ENCODE results near the gene SPAG5. TPM values are rescaled to one million over a fixed set of nuclear protein-coding genes. Genes with fewer than 3 reads are reported as not detected.

SPAG5 gene
- total and polyA plus RNA-seq, 9 of the 15 experiments (the other 6 are each of a cell fraction or from before 2014, with no cell fraction given), result 94.4 to 286 (median 151) TPM

DNA sequence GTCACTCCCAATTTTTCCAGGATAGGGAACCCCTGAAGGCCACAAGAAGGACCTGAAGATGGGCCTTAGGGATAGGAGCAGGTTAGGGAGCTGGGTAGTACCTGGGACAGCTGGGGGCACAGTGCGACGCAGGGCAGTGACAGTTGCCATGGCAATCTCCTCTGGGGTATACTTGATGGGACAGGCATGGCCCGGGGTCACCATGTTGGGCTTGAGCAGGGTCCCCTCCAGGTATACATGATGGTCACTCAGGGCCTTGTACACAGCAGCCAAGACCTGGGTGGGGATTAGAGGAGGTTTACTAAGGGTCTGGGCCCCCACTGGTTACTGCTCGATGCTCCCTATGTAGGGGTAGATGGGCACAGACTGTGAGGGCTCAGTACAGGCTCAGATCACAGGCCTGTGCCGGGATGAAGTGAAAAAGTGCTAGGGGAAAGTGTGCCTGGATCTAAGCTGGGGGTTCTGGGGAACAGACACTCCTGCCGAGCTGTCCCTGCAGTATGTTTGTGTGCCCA, 24.8 kb downstream of the SPAG5 start:
- WGBS (ENCODE audit: insufficient coverage, low coverage, missing lambda C conversion rate), result 80% methylated on average over 6 of the region's 6 CpGs
- H2AFZ ChIP-seq (ENCODE audit: low read depth, low read length), result no peak overlapping the region
- H3K79me2 ChIP-seq (ENCODE audit: control insufficient read depth, insufficient read depth, low read length), result peaks cover 51% of the 10 kb centered on the region
- TF ChIP-seq THRA (IDR thresholded peaks at IDR 0.05) (no peak), HNRNPUL1 (IDR thresholded peaks at IDR 0.05; ENCODE audit: low read length) (no peak)
- TF ChIP-seq, protein P1, sequence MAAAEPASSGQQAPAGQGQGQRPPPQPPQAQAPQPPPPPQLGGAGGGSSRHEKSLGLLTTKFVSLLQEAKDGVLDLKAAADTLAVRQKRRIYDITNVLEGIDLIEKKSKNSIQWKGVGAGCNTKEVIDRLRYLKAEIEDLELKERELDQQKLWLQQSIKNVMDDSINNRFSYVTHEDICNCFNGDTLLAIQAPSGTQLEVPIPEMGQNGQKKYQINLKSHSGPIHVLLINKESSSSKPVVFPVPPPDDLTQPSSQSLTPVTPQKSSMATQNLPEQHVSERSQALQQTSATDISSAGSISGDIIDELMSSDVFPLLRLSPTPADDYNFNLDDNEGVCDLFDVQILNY (CRISPR knock-in tag; IDR thresholded peaks at IDR 0.05), result no peak
- TF ChIP-seq, protein P2, sequence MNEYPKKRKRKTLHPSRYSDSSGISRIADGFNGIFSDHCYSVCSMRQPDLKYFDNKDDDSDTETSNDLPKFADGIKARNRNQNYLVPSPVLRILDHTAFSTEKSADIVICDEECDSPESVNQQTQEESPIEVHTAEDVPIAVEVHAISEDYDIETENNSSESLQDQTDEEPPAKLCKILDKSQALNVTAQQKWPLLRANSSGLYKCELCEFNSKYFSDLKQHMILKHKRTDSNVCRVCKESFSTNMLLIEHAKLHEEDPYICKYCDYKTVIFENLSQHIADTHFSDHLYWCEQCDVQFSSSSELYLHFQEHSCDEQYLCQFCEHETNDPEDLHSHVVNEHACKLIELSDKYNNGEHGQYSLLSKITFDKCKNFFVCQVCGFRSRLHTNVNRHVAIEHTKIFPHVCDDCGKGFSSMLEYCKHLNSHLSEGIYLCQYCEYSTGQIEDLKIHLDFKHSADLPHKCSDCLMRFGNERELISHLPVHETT (CRISPR knock-in tag; conservative IDR thresholded peaks at IDR 0.05 in 1 of 2, IDR thresholded peaks at IDR 0.05 in 1 of 2), result no peak
- ATAC-seq (no peak), FAIRE-seq (no peak), DNase-seq (ENCODE audit: extremely low read depth in 1 of 4, low spot score in 3 of 4) (no peak)
- H3K9me3 ChIP-seq (replicated peaks; ENCODE audit: control insufficient read depth, insufficient read depth, low read depth, low read length), result no peaks in the 10 kb centered on the region
- H3K36me3 ChIP-seq (ENCODE audit: control insufficient read depth, insufficient read depth, low read length), result peaks cover 57% of the 10 kb centered on the region
- H3K9ac ChIP-seq (ENCODE audit: insufficient read depth in 1 of 2, low read depth in 2 of 2, low read length in 2 of 2), result peak overlapping the region in 1 of 2 experiments; percentile 41; a peak in 1 of 4 replicates
- peaks cover 32 to 40% of the 10 kb centered on the region in 2 experiments for H3K4me1 ChIP-seq (replicated peaks in 1 of 2; ENCODE audit: control insufficient read depth in 2 of 2, insufficient read depth in 2 of 2, low read length in 2 of 2)
- H3K9me1 ChIP-seq (ENCODE audit: control insufficient read depth, insufficient read depth, low read length), result peaks cover 18% of the 10 kb centered on the region
- ChIA-PET CTCF (ENCODE audit: low intra/inter-chr PET ratio) (no interaction called here), POLR2A (interaction anchor here (0.5 to 16.7 kb wide), 5 partner anchors 10 to 371 kb away, joined by 3 to 274 read pairs (median 4); partner anchors contain the start of gene SPAG5)
- in situ Hi-C loops (cut with MboI) (no loop called here), intact Hi-C loops (cut with micrococcal nuclease) (no loop called here)
- 0 out of 2 replicates have a peak, but pooled peaks cover 10% of the 10 kb centered on the region for H4K20me1 ChIP-seq (replicated peaks; ENCODE audit: control insufficient read depth, insufficient read depth, low read length)
- no peak overlapping the region for H3K4me3 ChIP-seq
- H3K4me2 ChIP-seq (ENCODE audit: insufficient read depth, low read length), result no peak overlapping the region
- H3K27me3 ChIP-seq (ENCODE audit: control insufficient read depth in 2 of 2, insufficient read depth in 2 of 2, low read length in 2 of 2), result no peaks in the 10 kb centered on the region
- BruUV-seq (replicated peaks), result no TSS peak
- H3K27ac ChIP-seq (ENCODE audit: extremely low read depth, low read depth, low read length), result no peak overlapping the region

Data from K562 (cell line).